Measurements from ENCODE around the gene PPP2R2D.
"Not testable (repeated sequence)": the region's sequence is repeated elsewhere in the genome, so short reads cannot be mapped to it uniquely, and the experiment has no call there.

Gene PPP2R2D

GRCh38 chr10:131915990-131916766, 15.4 kb downstream of the PPP2R2D start:
- 98% methylated on average over 14 of the region's 19 CpGs for WGBS (ENCODE audit: insufficient coverage)
- peaks cover 0 to 7% (median 0%) of the 10 kb centered on the region in 4 experiments for H3K4me1 ChIP-seq (ENCODE audit: control extremely low read depth in 1 of 4, control insufficient read depth in 4 of 4, insufficient read depth in 4 of 4, low read length in 3 of 4)
- peaks cover 0 to 20% (median 8%) of the 10 kb centered on the region in 4 experiments for H3K36me3 ChIP-seq (ENCODE audit: control insufficient read depth in 4 of 4, insufficient read depth in 4 of 4, low read length in 3 of 4)
- H3K27ac ChIP-seq (ENCODE audit: insufficient read depth in 1 of 2, low read depth in 1 of 2, low read length in 2 of 2, poor library complexity in 1 of 2, severe bottlenecking in 2 of 2), result peak overlapping the region in 1 of 2 experiments; percentile 43
- no peaks in the 10 kb centered on the region for H3K27me3 ChIP-seq (replicated peaks in 2 of 5; ENCODE audit: control insufficient read depth in 4 of 5, insufficient read depth in 5 of 5, low read length in 4 of 5)
- H3K9me3 ChIP-seq (ENCODE audit: control extremely low read depth in 1 of 5, control insufficient read depth in 4 of 5, insufficient read depth in 2 of 5, low read depth in 1 of 5, low read length in 4 of 5), result no peaks in the 10 kb centered on the region
- CTCF ChIA-PET, result no interaction called here
- DNase-seq, result peak; percentile 7 to 76 (median 69)
- H3K4me3 ChIP-seq (ENCODE audit: control insufficient read depth in 1 of 7, extremely low read depth in 1 of 7, insufficient read depth in 4 of 7, low read depth in 2 of 7, low read length in 6 of 7), result no peak overlapping the region
- POLR2A ChIA-PET, result no interaction called here

GRCh38 chr10:131916767-131917160, 16.0 kb downstream of the PPP2R2D start:
- peaks cover 0 to 14% (median 8%) of the 10 kb centered on the region in 4 experiments for H3K36me3 ChIP-seq (ENCODE audit: control insufficient read depth in 4 of 4, insufficient read depth in 4 of 4, low read length in 3 of 4)
- CTCF ChIA-PET; POLR2A ChIA-PET; DNase-seq; H3K9me3 ChIP-seq (ENCODE audit: control extremely low read depth in 1 of 5, control insufficient read depth in 4 of 5, insufficient read depth in 2 of 5, low read depth in 1 of 5, low read length in 4 of 5); H3K27ac ChIP-seq (ENCODE audit: insufficient read depth in 1 of 2, low read depth in 1 of 2, low read length in 2 of 2, poor library complexity in 1 of 2, severe bottlenecking in 2 of 2); H3K4me3 ChIP-seq (ENCODE audit: control insufficient read depth in 1 of 7, extremely low read depth in 1 of 7, insufficient read depth in 4 of 7, low read depth in 2 of 7, low read length in 6 of 7); H3K27me3 ChIP-seq (replicated peaks in 2 of 5; ENCODE audit: control insufficient read depth in 4 of 5, insufficient read depth in 5 of 5, low read length in 4 of 5); H3K4me1 ChIP-seq (ENCODE audit: control extremely low read depth in 1 of 4, control insufficient read depth in 4 of 4, insufficient read depth in 4 of 4, low read length in 3 of 4): not testable (repeated sequence)
- whole genome bisulfite sequencing (ENCODE audit: insufficient coverage), result 98% methylated on average over 6 of the region's 11 CpGs

- H3K27me3 ChIP-seq (replicated peaks in 2 of 5; ENCODE audit: control insufficient read depth in 4 of 5, insufficient read depth in 5 of 5, low read length in 4 of 5); CTCF ChIA-PET; POLR2A ChIA-PET; H3K27ac ChIP-seq (ENCODE audit: insufficient read depth in 1 of 2, low read depth in 1 of 2, low read length in 2 of 2, poor library complexity in 1 of 2, severe bottlenecking in 2 of 2); H3K4me1 ChIP-seq (ENCODE audit: control extremely low read depth in 1 of 4, control insufficient read depth in 4 of 4, insufficient read depth in 4 of 4, low read length in 3 of 4); DNase-seq; H3K9me3 ChIP-seq (ENCODE audit: control extremely low read depth in 1 of 5, control insufficient read depth in 4 of 5, insufficient read depth in 2 of 5, low read depth in 1 of 5, low read length in 4 of 5); H3K4me3 ChIP-seq (ENCODE audit: control insufficient read depth in 1 of 7, extremely low read depth in 1 of 7, insufficient read depth in 4 of 7, low read depth in 2 of 7, low read length in 6 of 7): not testable (repeated sequence)
- WGBS (ENCODE audit: insufficient coverage), result 95% methylated on average over 7 of the region's 11 CpGs
- peaks cover 0 to 11% (median 3%) of the 10 kb centered on the region in 4 experiments for H3K36me3 ChIP-seq (ENCODE audit: control insufficient read depth in 4 of 4, insufficient read depth in 4 of 4, low read length in 3 of 4)
These were observed 16.7 kb downstream of the PPP2R2D start for GRCh38 chr10:131917496-131917895.

- H3K27ac ChIP-seq (ENCODE audit: insufficient read depth in 1 of 2, low read depth in 1 of 2, low read length in 2 of 2, poor library complexity in 1 of 2, severe bottlenecking in 2 of 2); POLR2A ChIA-PET; H3K4me1 ChIP-seq (ENCODE audit: control extremely low read depth in 1 of 4, control insufficient read depth in 4 of 4, insufficient read depth in 4 of 4, low read length in 3 of 4); CTCF ChIA-PET; H3K4me3 ChIP-seq (ENCODE audit: control insufficient read depth in 1 of 7, extremely low read depth in 1 of 7, insufficient read depth in 4 of 7, low read depth in 2 of 7, low read length in 6 of 7); DNase-seq; H3K36me3 ChIP-seq (ENCODE audit: control insufficient read depth in 4 of 4, insufficient read depth in 4 of 4, low read length in 3 of 4); H3K27me3 ChIP-seq (replicated peaks in 2 of 5; ENCODE audit: control insufficient read depth in 4 of 5, insufficient read depth in 5 of 5, low read length in 4 of 5); H3K9me3 ChIP-seq (ENCODE audit: control extremely low read depth in 1 of 5, control insufficient read depth in 4 of 5, insufficient read depth in 2 of 5, low read depth in 1 of 5, low read length in 4 of 5): not testable (repeated sequence)
- WGBS (ENCODE audit: insufficient coverage), result 94% methylated on average over 14 of the region's 14 CpGs
These were observed 18.7 kb downstream of the PPP2R2D start for GRCh38 chr10:131919461-131919860.

GRCh38 chr10:131920151-131920550, 19.3 kb downstream of the PPP2R2D start:
- no peaks in the 10 kb centered on the region for H3K27me3 ChIP-seq (replicated peaks in 2 of 5; ENCODE audit: control insufficient read depth in 4 of 5, insufficient read depth in 5 of 5, low read length in 4 of 5)
- WGBS (ENCODE audit: insufficient coverage), result 97% methylated on average over 11 of the region's 11 CpGs
- H3K4me3 ChIP-seq (ENCODE audit: control insufficient read depth in 1 of 7, extremely low read depth in 1 of 7, insufficient read depth in 4 of 7, low read depth in 2 of 7, low read length in 6 of 7), result no peak overlapping the region
- ChIA-PET CTCF (no interaction called here), POLR2A (no interaction called here)
- no peak overlapping the region for H3K27ac ChIP-seq (ENCODE audit: insufficient read depth in 1 of 2, low read depth in 1 of 2, low read length in 2 of 2, poor library complexity in 1 of 2, severe bottlenecking in 2 of 2)
- H3K4me1 ChIP-seq (ENCODE audit: control extremely low read depth in 1 of 4, control insufficient read depth in 4 of 4, insufficient read depth in 4 of 4, low read length in 3 of 4), result peaks cover 0 to 7% (median 0%) of the 10 kb centered on the region in 4 experiments
- no peak for DNase-seq
- H3K36me3 ChIP-seq (ENCODE audit: control insufficient read depth in 4 of 4, insufficient read depth in 4 of 4, low read length in 3 of 4), result peaks cover 0 to 3% (median 1%) of the 10 kb centered on the region in 4 experiments
- peaks cover 0 to 7% (median 0%) of the 10 kb centered on the region in 5 experiments for H3K9me3 ChIP-seq (ENCODE audit: control extremely low read depth in 1 of 5, control insufficient read depth in 4 of 5, insufficient read depth in 2 of 5, low read depth in 1 of 5, low read length in 4 of 5)

GRCh38 chr10:131920693-131921092, 19.9 kb downstream of the PPP2R2D start:
- no peak overlapping the region for H3K27ac ChIP-seq (ENCODE audit: insufficient read depth in 1 of 2, low read depth in 1 of 2, low read length in 2 of 2, poor library complexity in 1 of 2, severe bottlenecking in 2 of 2)
- no peaks in the 10 kb centered on the region for H3K27me3 ChIP-seq (replicated peaks in 2 of 5; ENCODE audit: control insufficient read depth in 4 of 5, insufficient read depth in 5 of 5, low read length in 4 of 5)
- H3K4me3 ChIP-seq (ENCODE audit: control insufficient read depth in 1 of 7, extremely low read depth in 1 of 7, insufficient read depth in 4 of 7, low read depth in 2 of 7, low read length in 6 of 7), result no peak overlapping the region
- WGBS (ENCODE audit: insufficient coverage), result 95% methylated on average over 5 of the region's 5 CpGs
- H3K4me1 ChIP-seq (ENCODE audit: control extremely low read depth in 1 of 4, control insufficient read depth in 4 of 4, insufficient read depth in 4 of 4, low read length in 3 of 4), result peaks cover 0 to 9% (median 0%) of the 10 kb centered on the region in 4 experiments
- H3K36me3 ChIP-seq (ENCODE audit: control insufficient read depth in 4 of 4, insufficient read depth in 4 of 4, low read length in 3 of 4), result peaks cover 0 to 3% (median 1%) of the 10 kb centered on the region in 4 experiments
- H3K9me3 ChIP-seq (ENCODE audit: control extremely low read depth in 1 of 5, control insufficient read depth in 4 of 5, insufficient read depth in 2 of 5, low read depth in 1 of 5, low read length in 4 of 5), result peaks cover 0 to 11% (median 2%) of the 10 kb centered on the region in 5 experiments
- ChIA-PET POLR2A (no interaction called here), CTCF (interaction anchor here (1.2 kb wide), 1 partner anchor 15 kb away, joined by 3 read pairs; no protein-coding TSS in a partner anchor)
- no peak for DNase-seq

GRCh38 chr10:131921184-131921583, 20.4 kb downstream of the PPP2R2D start:
- CTCF ChIA-PET, result interaction anchor here (1.2 kb wide), 1 partner anchor 15 kb away, joined by 3 read pairs; no protein-coding TSS in a partner anchor
- H3K27ac ChIP-seq (ENCODE audit: insufficient read depth in 1 of 2, low read depth in 1 of 2, low read length in 2 of 2, poor library complexity in 1 of 2, severe bottlenecking in 2 of 2), result no peak overlapping the region
- H3K4me3 ChIP-seq (ENCODE audit: control insufficient read depth in 1 of 7, extremely low read depth in 1 of 7, insufficient read depth in 4 of 7, low read depth in 2 of 7, low read length in 6 of 7), result no peak overlapping the region
- H3K9me3 ChIP-seq (ENCODE audit: control extremely low read depth in 1 of 5, control insufficient read depth in 4 of 5, insufficient read depth in 2 of 5, low read depth in 1 of 5, low read length in 4 of 5), result peaks cover 0 to 15% (median 5%) of the 10 kb centered on the region in 5 experiments
- POLR2A ChIA-PET, result no interaction called here
- no peak for DNase-seq
- 95% methylated on average over 8 of the region's 8 CpGs for WGBS (ENCODE audit: insufficient coverage)
- peaks cover 0 to 3% (median 1%) of the 10 kb centered on the region in 4 experiments for H3K36me3 ChIP-seq (ENCODE audit: control insufficient read depth in 4 of 4, insufficient read depth in 4 of 4, low read length in 3 of 4)
- peaks cover 0 to 7% (median 0%) of the 10 kb centered on the region in 4 experiments for H3K4me1 ChIP-seq (ENCODE audit: control extremely low read depth in 1 of 4, control insufficient read depth in 4 of 4, insufficient read depth in 4 of 4, low read length in 3 of 4)
- H3K27me3 ChIP-seq (replicated peaks in 2 of 5; ENCODE audit: control insufficient read depth in 4 of 5, insufficient read depth in 5 of 5, low read length in 4 of 5), result no peaks in the 10 kb centered on the region

Measured in common myeloid progenitor, CD34-positive (primary cell).